Activated CD8-positive, alpha-beta T cell treated with anti-CD3 and anti-CD28 coated beads for 36 hours (primary cell): Measurements from ENCODE around the gene VPS13C. TPM values are rescaled to one million over a fixed set of nuclear protein-coding genes. Genes with fewer than 3 reads are reported as not detected.

Experiments
- ATAC-seq: fragments of 200-7000 bp; cut with Tn5 transposase; one replicate; pipeline ENCODE4 v1.10.0; 2021; ENCODE audit warnings: mild to moderate bottlenecking, moderate library complexity
- CTCF ChIA-PET: fragments of 350-600 bp; sonication (Branson Sonifier 250); formaldehyde crosslinking; loops from one replicate; lab custom pipeline; 2021; ENCODE audit warnings: antibody characterized with exemption; lab: Charles Lee
- POLR2A ChIA-PET: fragments of 350-600 bp; sonication (Branson Sonifier 250); formaldehyde crosslinking; loops from one replicate; lab custom pipeline; 2021; ENCODE audit warnings: antibody characterized with exemption; lab: Charles Lee
- DNase-seq: peaks from one replicate; pipeline ENCODE4 v3.0.0-alpha.2; 2020
- H3K27ac Mint-ChIP-seq: one replicate; pipeline ENCODE4 v1.8.0; 2021; ENCODE audit warnings: mild to moderate bottlenecking, mixed read lengths
- H3K27me3 Mint-ChIP-seq: one replicate; pipeline ENCODE4 v1.8.0; 2021; ENCODE audit warnings: mixed read lengths
- H3K36me3 Mint-ChIP-seq: one replicate; pipeline ENCODE4 v1.8.0; 2021; ENCODE audit warnings: low read depth, mixed read lengths
- H3K4me1 Mint-ChIP-seq: one replicate; pipeline ENCODE4 v1.8.0; 2021; ENCODE audit warnings: low read depth, mixed read lengths
- H3K4me3 Mint-ChIP-seq: one replicate; pipeline ENCODE4 v1.8.0; 2021; ENCODE audit warnings: mild to moderate bottlenecking, moderate library complexity, mixed read lengths
- H3K9me3 Mint-ChIP-seq: one replicate; pipeline ENCODE4 v1.8.0; 2021; ENCODE audit warnings: mixed read lengths
- intact Hi-C: fragments of 100-400 bp; cut with micrococcal nuclease; formaldehyde crosslinking; loops from one replicate; pipeline ENCODE4 v1.10.0; 2022
- total RNA-seq, 2 experiments: library from RNA; stranded (reverse); gene quantifications; one replicate each; pipeline ENCODE4 v1.2.3, GENCODE V29; 2021
- TF ChIP-seq, protein P1 (sequence below): fragments of 200-600 bp; IDR thresholded peaks from one replicate; pipeline ENCODE4 v1.8.0; 2022; ENCODE audit warnings: antibody characterized with exemption, mild to moderate bottlenecking

Gene VPS13C
- total RNA-seq, 2 experiments from 2014 or later: 41.4 to 45.9 TPM

DNA sequence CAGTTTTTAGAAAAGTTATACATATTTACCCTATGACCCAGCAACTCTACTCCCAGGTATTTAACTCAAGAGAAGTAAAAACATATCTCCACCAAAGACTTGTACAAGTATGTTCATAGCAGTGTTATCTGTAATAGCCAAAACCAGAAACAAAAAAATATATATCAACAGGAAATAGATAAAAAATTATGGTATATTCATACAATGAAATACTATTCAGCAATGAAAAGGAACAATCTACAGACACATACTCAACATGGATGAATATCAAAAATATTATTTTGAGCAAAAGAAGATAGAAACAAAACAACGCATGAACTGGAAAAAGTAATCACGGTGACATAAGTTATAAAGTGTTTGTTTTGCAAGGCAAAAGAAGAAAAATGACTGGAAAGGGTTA, 72.4 kb downstream of the VPS13C start:
- peaks cover 3% of the 10 kb centered on the region for H3K9me3 Mint-ChIP-seq

DNA sequence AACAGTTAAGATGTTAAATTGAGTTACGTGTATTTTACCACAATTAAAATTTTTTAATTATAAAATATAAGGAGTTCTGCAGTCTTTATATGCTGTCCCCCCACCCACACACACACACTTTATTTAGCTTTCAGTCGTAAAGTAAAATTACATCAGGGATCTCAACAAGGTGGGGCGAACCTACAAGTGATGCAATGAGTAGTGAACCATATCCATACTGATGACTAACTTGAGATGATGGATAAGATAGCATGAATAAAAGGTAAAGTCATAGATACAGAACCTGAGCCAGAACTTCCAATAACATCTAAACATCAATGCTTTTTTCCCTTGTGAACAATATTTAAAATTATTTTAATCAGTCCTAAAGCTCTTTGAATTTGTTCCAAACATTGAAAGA, 77.2 kb downstream of the VPS13C start:
- no peaks in the 10 kb centered on the region for H3K4me1 Mint-ChIP-seq
- ChIA-PET POLR2A (interaction anchor here (0.7 kb wide), 1 partner anchor 60 kb away, joined by 3 read pairs; no protein-coding TSS in a partner anchor), CTCF (no interaction called here)
- TF ChIP-seq, protein P1, sequence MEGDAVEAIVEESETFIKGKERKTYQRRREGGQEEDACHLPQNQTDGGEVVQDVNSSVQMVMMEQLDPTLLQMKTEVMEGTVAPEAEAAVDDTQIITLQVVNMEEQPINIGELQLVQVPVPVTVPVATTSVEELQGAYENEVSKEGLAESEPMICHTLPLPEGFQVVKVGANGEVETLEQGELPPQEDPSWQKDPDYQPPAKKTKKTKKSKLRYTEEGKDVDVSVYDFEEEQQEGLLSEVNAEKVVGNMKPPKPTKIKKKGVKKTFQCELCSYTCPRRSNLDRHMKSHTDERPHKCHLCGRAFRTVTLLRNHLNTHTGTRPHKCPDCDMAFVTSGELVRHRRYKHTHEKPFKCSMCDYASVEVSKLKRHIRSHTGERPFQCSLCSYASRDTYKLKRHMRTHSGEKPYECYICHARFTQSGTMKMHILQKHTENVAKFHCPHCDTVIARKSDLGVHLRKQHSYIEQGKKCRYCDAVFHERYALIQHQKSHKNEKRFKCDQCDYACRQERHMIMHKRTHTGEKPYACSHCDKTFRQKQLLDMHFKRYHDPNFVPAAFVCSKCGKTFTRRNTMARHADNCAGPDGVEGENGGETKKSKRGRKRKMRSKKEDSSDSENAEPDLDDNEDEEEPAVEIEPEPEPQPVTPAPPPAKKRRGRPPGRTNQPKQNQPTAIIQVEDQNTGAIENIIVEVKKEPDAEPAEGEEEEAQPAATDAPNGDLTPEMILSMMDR: no peak
- ATAC-seq: no peak
- H3K4me3 Mint-ChIP-seq: no peak overlapping the region
- DNase-seq: no peak
- intact Hi-C loops: no loop called here
- H3K36me3 Mint-ChIP-seq: peaks cover 43% of the 10 kb centered on the region
- H3K27me3 Mint-ChIP-seq: no peaks in the 10 kb centered on the region
- H3K27ac Mint-ChIP-seq: no peak overlapping the region
- H3K9me3 Mint-ChIP-seq: no peaks in the 10 kb centered on the region

More for the DNA sequence above, 72.4 kb downstream of the VPS13C start:
- TF ChIP-seq, protein P1: no peak
- Mint-ChIP-seq H3K4me3 (no peak overlapping the region), H3K27ac (no peak overlapping the region), H3K36me3 (peaks cover 41% of the 10 kb centered on the region), H3K27me3 (no peaks in the 10 kb centered on the region), H3K4me1 (peaks cover 5% of the 10 kb centered on the region)
- CTCF ChIA-PET: no interaction called here
- no peak for DNase-seq
- POLR2A ChIA-PET: no interaction called here
- intact Hi-C loops: no loop called here
- ATAC-seq: no peak

DNA sequence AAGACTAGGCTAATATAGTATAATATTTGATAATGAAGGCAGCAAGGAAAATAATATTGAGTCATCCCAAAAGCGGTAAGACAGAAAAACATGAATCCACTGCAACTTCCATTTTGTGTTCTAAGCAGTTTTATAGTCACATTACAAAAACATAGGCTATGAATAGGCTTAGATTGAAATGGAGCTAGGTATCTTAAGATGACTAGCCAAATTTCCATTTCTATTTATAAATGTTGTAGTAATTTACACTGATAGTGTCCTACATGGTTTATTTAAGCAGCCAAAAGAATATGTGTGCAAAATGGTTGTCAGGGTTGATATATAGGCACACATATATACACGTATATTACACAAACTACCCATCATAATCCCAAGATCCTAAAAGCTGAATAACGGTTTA, 82.0 kb downstream of the VPS13C start:
- Mint-ChIP-seq H3K4me1 (peaks cover 14% of the 10 kb centered on the region), H3K9me3 (no peaks in the 10 kb centered on the region), H3K27me3 (no peaks in the 10 kb centered on the region), H3K4me3 (no peak overlapping the region), H3K27ac (no peak overlapping the region), H3K36me3 (peaks cover 35% of the 10 kb centered on the region)
- no peak for ATAC-seq
- intact Hi-C loops: no loop called here
- ChIA-PET POLR2A (no interaction called here), CTCF (interaction anchor here (1.1 kb wide), 1 partner anchor 15 kb away, joined by 3 read pairs; no protein-coding TSS in a partner anchor)
- TF ChIP-seq, protein P1: no peak
- DNase-seq: no peak

DNA sequence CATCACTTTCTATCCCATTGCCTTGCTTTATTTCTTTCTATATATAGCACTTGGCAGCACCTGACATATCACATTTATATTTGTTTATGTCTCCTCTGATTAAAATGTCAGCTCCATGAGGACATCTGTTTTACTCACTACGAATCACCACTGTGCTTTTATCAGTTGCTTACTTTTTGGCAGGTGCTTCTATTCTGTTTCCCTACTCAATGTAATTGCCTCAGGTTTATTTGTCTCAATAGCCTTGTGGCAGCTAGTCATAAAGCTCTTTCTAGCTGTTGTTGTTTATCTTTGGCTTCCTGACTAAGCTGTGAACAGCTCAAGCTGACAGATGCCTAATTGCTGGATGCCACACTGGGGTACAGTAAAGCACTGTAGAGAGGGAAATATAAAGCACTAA, 85.5 kb downstream of the VPS13C start:
- H3K4me1 Mint-ChIP-seq: peaks cover 14% of the 10 kb centered on the region
- POLR2A ChIA-PET: interaction anchor here (0.7 kb wide), 1 partner anchor 10 kb away, joined by 4 read pairs; no protein-coding TSS in a partner anchor
- no peak overlapping the region for H3K4me3 Mint-ChIP-seq
- H3K36me3 Mint-ChIP-seq: peaks cover 36% of the 10 kb centered on the region
- peak overlapping the region; percentile 6 for H3K27ac Mint-ChIP-seq
- TF ChIP-seq, protein P1: no peak
- ATAC-seq (peak; percentile 13), DNase-seq (no peak)
- no peaks in the 10 kb centered on the region for H3K9me3 Mint-ChIP-seq
- CTCF ChIA-PET: interaction anchor here (1.0 to 1.2 kb wide), 2 partner anchors 9 to 150 kb away, joined by 3 to 4 read pairs; no protein-coding TSS in a partner anchor
- no peaks in the 10 kb centered on the region for H3K27me3 Mint-ChIP-seq
- intact Hi-C loops: no loop called here

DNA sequence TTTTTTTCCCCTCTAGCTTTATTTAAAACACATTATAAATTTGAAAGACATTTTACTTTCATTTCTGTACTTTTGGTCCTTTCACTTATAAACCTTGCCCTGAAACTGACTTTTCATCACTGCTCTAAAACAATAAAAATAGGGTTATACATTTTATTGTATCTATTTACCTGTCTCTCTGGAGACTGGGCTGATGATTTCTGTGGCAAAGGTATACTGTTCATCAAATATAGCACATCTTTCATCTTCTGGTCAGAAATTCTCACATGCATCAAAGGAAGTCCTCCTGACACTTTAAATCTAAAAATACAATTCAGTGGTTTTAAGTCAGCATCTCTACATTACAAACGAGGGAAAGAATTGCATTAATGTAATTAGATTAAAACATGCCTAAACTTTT, 86.1 kb downstream of the VPS13C start:
- H3K27ac Mint-ChIP-seq: peak overlapping the region; percentile 64
- ChIA-PET POLR2A (no interaction called here), CTCF (interaction anchor here (1.0 to 1.2 kb wide), 2 partner anchors 9 to 151 kb away, joined by 3 to 4 read pairs; no protein-coding TSS in a partner anchor)
- no peak overlapping the region for H3K4me3 Mint-ChIP-seq
- ATAC-seq (no peak), DNase-seq (no peak)
- TF ChIP-seq, protein P1: no peak
- intact Hi-C loops: no loop called here
- no peaks in the 10 kb centered on the region for H3K27me3 Mint-ChIP-seq
- H3K9me3 Mint-ChIP-seq: no peaks in the 10 kb centered on the region
- H3K36me3 Mint-ChIP-seq: peaks cover 31% of the 10 kb centered on the region
- peaks cover 14% of the 10 kb centered on the region for H3K4me1 Mint-ChIP-seq
